ENCODE data around the gene NUP50.

GRCh38 chr22:45194686-45195085 lies 31.0 kb downstream of the NUP50 start:
- no peak for TF ChIP-seq CTCF (optimal IDR thresholded peaks at IDR 0.05 in 1 of 3, IDR thresholded peaks at IDR 0.05 in 1 of 3, conservative IDR thresholded peaks at IDR 0.05 in 1 of 3; ENCODE audit: extremely low read depth in 1 of 3, insufficient read depth in 2 of 3, low read length in 3 of 3)
- no peak for TF ChIP-seq EZH2 (IDR thresholded peaks at IDR 0.05; ENCODE audit: low read length)
